Vagina (tissue), 2 donors: ENCODE data around the gene FAM200B.

Experiments
- CTCF ChIP-seq, 3 experiments: fragments of 450-650 bp in 2 of 3; fragments of 200-600 bp in 1 of 3; sonication (generic) in 1 of 3; IDR thresholded peaks; one replicate each; pipeline ENCODE4 v1.5.1; 2017 to 2019; ENCODE audit warnings: antibody characterized with exemption in 3 of 3, mild to moderate bottlenecking in 2 of 3, moderate library complexity in 2 of 3
- POLR2A ChIP-seq, 2 donors: fragments of 450-650 bp; IDR thresholded peaks; one replicate each; pipeline ENCODE4 v1.6.1; 2017; ENCODE audit warnings: antibody characterized with exemption in 2 of 2, mild to moderate bottlenecking in 2 of 2, moderate library complexity in 2 of 2
- POLR2AphosphoS5 ChIP-seq, 2 donors: sonication (generic); formaldehyde crosslinking; IDR thresholded peaks; one replicate each; pipeline ENCODE4 v1.9.0; 2017; ENCODE audit warnings: antibody characterized with exemption in 2 of 2, mild to moderate bottlenecking in 2 of 2, low read depth in 1 of 2; ENCODE audit not compliant: insufficient read depth in 1 of 2

GRCh38 chr4:15653420-15653819, 28.2 kb upstream of the FAM200B start:
- TF ChIP-seq CTCF (IDR thresholded peaks at IDR 0.05): no peak
- no peak for TF ChIP-seq POLR2AphosphoS5 (IDR thresholded peaks at IDR 0.05; ENCODE audit: insufficient read depth in 1 of 2, low read depth in 1 of 2)
- TF ChIP-seq POLR2A (IDR thresholded peaks at IDR 0.05): no peak
